Measurements from ENCODE around the gene MYPN.

DNA sequence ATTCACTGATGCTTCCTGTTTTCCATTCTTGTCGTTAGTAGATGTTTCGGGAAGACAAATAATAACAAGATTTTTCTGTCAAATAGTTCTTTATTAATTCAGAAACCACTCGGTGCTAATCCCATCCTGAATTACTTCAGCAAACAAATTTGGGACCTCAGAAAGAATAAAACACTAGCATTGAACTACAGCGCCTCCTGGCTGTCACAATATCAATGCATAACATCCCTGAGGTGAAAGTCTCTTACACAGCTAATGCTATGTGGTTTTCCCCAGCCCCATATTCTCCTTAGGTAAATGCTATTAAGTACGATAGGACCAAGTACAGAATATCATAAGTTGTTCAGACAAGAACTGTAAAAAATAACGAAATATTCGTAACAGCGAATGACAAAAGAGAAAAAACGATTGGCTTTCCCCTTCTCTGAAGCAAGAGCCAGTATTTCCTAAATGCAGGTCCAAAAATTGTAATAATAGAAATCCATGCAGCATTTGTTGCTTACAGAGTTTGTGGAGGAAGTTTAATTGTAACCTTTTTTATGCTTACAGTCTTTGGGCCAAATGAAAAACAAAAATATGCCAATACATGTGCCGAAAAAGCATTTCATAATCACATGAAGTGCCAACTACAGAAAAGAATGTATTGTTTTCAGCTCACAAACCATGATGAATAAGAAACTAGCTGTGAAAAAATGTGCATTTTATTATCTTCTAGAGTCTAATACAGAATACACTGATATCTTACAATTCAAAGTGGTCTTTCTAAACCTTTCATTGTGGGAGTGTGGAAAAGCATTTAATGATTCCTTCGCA is 47.3 kb downstream of the MYPN start:
- TF ChIP-seq POLR2A (IDR thresholded peaks at IDR 0.05; ENCODE audit: low read length) (no peak), GATA1 (IDR thresholded peaks at IDR 0.05; ENCODE audit: low read depth, low read length) (no peak)

Measured in erythroblast (primary cell).